GM12878 (cell line): Measurements from ENCODE around the gene UCN2.

Experiments
- ATF2 ChIP-seq: IDR thresholded peaks from 2 replicates; pipeline ENCODE4 v1.6.1; 2012; ENCODE audit warnings: low read length, inconsistent platforms
- ETV6 ChIP-seq, 2 experiments: fragments of 450-650 bp in 1 of 2; IDR thresholded peaks in 1 of 2; conservative IDR thresholded peaks in 1 of 2; 2 replicates each; pipeline ENCODE4 v1.6.1; 2014; ENCODE audit warnings: antibody characterized with exemption in 1 of 2, borderline replicate concordance in 1 of 2, low read depth in 1 of 2, mild to moderate bottlenecking in 1 of 2, moderate library complexity in 1 of 2
- EZH2 ChIP-seq: IDR thresholded peaks from 2 replicates; pipeline ENCODE4 v1.6.1; 2012; ENCODE audit warnings: low read depth, mild to moderate bottlenecking, control low read depth, inconsistent platforms, low read length, borderline replicate concordance; ENCODE audit not compliant: control insufficient read depth
- JUND ChIP-seq: IDR thresholded peaks from 2 replicates; pipeline ENCODE4 v1.6.1; 2012; ENCODE audit warnings: low read depth, mild to moderate bottlenecking, low read length, improper control_type of control experiment, moderate library complexity
- RAD21 ChIP-seq: IDR thresholded peaks from 2 replicates; pipeline ENCODE4 v1.6.1; 2011; ENCODE audit warnings: mild to moderate bottlenecking, low read depth, low read length, moderate library complexity; ENCODE audit not compliant: insufficient read depth
- REST ChIP-seq: IDR thresholded peaks from 2 replicates; pipeline ENCODE4 v1.6.1; 2012; ENCODE audit warnings: mild to moderate bottlenecking, low read depth, low read length
- ZSCAN29 ChIP-seq: fragments of 450-650 bp; IDR thresholded peaks from 2 replicates; pipeline ENCODE4 v1.6.1; 2017; ENCODE audit warnings: mild to moderate bottlenecking, moderate library complexity
- TF ChIP-seq, protein P1 (sequence below), 3 experiments: IDR thresholded peaks in 2 of 3; conservative IDR thresholded peaks in 1 of 3; 2 replicates each; pipeline ENCODE4 v1.5.1; 2011; ENCODE audit warnings: low read depth in 3 of 3, low read length in 3 of 3, mild to moderate bottlenecking in 3 of 3, control low read depth in 2 of 3, moderate library complexity in 2 of 3, inconsistent platforms in 1 of 3, mixed read lengths in 1 of 3; ENCODE audit not compliant: control insufficient read depth in 2 of 3, insufficient read depth in 1 of 3; ENCODE audit errors: extremely low read depth in 1 of 3

- no peak for TF ChIP-seq RAD21
- no peak for TF ChIP-seq JUND
- TF ChIP-seq, protein P1, sequence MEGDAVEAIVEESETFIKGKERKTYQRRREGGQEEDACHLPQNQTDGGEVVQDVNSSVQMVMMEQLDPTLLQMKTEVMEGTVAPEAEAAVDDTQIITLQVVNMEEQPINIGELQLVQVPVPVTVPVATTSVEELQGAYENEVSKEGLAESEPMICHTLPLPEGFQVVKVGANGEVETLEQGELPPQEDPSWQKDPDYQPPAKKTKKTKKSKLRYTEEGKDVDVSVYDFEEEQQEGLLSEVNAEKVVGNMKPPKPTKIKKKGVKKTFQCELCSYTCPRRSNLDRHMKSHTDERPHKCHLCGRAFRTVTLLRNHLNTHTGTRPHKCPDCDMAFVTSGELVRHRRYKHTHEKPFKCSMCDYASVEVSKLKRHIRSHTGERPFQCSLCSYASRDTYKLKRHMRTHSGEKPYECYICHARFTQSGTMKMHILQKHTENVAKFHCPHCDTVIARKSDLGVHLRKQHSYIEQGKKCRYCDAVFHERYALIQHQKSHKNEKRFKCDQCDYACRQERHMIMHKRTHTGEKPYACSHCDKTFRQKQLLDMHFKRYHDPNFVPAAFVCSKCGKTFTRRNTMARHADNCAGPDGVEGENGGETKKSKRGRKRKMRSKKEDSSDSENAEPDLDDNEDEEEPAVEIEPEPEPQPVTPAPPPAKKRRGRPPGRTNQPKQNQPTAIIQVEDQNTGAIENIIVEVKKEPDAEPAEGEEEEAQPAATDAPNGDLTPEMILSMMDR (IDR thresholded peaks at IDR 0.05 in 2 of 3, conservative IDR thresholded peaks at IDR 0.05 in 1 of 3; ENCODE audit: control insufficient read depth in 2 of 3, extremely low read depth in 1 of 3, insufficient read depth in 1 of 3, low read depth in 3 of 3, low read length in 3 of 3), result no peak
- TF ChIP-seq ETV6 (conservative IDR thresholded peaks at IDR 0.05 in 1 of 2, IDR thresholded peaks at IDR 0.05 in 1 of 2; ENCODE audit: borderline replicate concordance in 1 of 2, low read depth in 1 of 2), result no peak
- TF ChIP-seq REST, result no peak
- TF ChIP-seq ATF2, result no peak
- no peak for TF ChIP-seq EZH2
- no peak for TF ChIP-seq ZSCAN29
These were observed 33.3 kb upstream of the UCN2 start for GRCh38 chr3:48596676-48597407.
